Measurements from ENCODE around the gene FBXL15. TPM values are rescaled to one million over a fixed set of nuclear protein-coding genes. Genes with fewer than 3 reads are reported as not detected.

The FBXL15 gene
- total and polyA plus RNA-seq, 2 donors (not counting 3 experiments of a cell fraction or from before 2014, with no cell fraction given), result 9.9 to 15.3 TPM

DNA sequence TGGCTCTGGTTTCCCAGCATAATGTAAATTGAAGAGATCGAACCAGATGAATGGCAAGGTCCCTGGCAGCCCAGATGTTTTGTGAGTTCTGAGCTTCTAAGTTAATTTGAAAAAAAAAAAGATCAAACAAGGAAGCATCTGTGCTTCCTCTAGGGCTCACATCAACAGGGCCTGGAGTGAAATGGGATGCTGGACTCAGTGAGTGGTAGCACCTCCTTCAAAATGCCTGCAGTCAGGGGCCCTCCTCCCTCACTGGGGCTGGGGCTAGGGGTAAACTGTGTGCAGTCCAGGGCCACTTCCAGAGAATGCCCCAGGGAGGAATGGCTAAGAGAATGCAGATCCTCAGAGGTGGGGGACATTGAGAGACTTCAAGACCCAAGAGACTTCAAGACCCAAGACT, 17.7 kb downstream of the FBXL15 start:
- no peak overlapping the region for H3K27ac ChIP-seq (ENCODE audit: insufficient read depth, low read depth, low read length)
- no peak overlapping the region for H3K9ac ChIP-seq (replicated peaks; ENCODE audit: extremely low read depth, insufficient read depth, low read length)
- H3K27me3 ChIP-seq (ENCODE audit: control insufficient read depth in 2 of 2, insufficient read depth in 2 of 2, low read length in 2 of 2), result peaks cover 13 to 24% of the 10 kb centered on the region in 2 experiments
- intact Hi-C loops (cut with micrococcal nuclease) (no loop called here), dilution Hi-C loops (cut with MboI; ENCODE audit: extremely low pct_ligation_motif_present, low sequenced_read_pairs) (no loop called here)
- H3K4me3 ChIP-seq (replicated peaks in 1 of 3; ENCODE audit: insufficient read depth in 1 of 3, low read depth in 1 of 3, low read length in 3 of 3), result no peak overlapping the region
- no peaks in the 10 kb centered on the region for H3K79me2 ChIP-seq (ENCODE audit: control insufficient read depth, insufficient read depth, low read length)
- BruUV-seq (replicated peaks), result no TSS peak
- H3K9me1 ChIP-seq (replicated peaks; ENCODE audit: control insufficient read depth, extremely low read depth, insufficient read depth, low read length), result no peaks in the 10 kb centered on the region
- H3K4me2 ChIP-seq (ENCODE audit: insufficient read depth, low read length), result no peak overlapping the region
- no peak overlapping the region for H2AFZ ChIP-seq (ENCODE audit: low read depth, low read length)
- no peaks in the 10 kb centered on the region for H3K36me3 ChIP-seq (ENCODE audit: control insufficient read depth in 2 of 2, extremely low read depth in 1 of 2, insufficient read depth in 2 of 2, low read length in 2 of 2)
- TF ChIP-seq POLR2AphosphoS5 (IDR thresholded peaks at IDR 0.05; ENCODE audit: insufficient read depth, low read depth, low read length) (no peak), POLR2A (IDR thresholded peaks at IDR 0.05; ENCODE audit: low read depth, low read length) (no peak), GATA2 (IDR thresholded peaks at IDR 0.05; ENCODE audit: insufficient read depth, insufficient read length, low read depth, low read length) (no peak)
- H3K9me3 ChIP-seq (replicated peaks; ENCODE audit: control insufficient read depth, insufficient read depth, low read length), result no peaks in the 10 kb centered on the region
- H4K20me1 ChIP-seq (replicated peaks; ENCODE audit: control insufficient read depth, extremely low read depth, insufficient read depth, low read length), result no peaks in the 10 kb centered on the region
- no peak for FAIRE-seq
- DNase-seq (ENCODE audit: low read depth, low spot score), result no peak
- H3K4me1 ChIP-seq (ENCODE audit: control insufficient read depth, extremely low read depth, insufficient read depth, low read length), result no peaks in the 10 kb centered on the region
- ChIA-PET POLR2A (no interaction called here), CTCF (interaction anchor here (0.8 kb wide), 1 partner anchor 17 kb away, joined by 3 read pairs; no protein-coding TSS in a partner anchor)

DNA sequence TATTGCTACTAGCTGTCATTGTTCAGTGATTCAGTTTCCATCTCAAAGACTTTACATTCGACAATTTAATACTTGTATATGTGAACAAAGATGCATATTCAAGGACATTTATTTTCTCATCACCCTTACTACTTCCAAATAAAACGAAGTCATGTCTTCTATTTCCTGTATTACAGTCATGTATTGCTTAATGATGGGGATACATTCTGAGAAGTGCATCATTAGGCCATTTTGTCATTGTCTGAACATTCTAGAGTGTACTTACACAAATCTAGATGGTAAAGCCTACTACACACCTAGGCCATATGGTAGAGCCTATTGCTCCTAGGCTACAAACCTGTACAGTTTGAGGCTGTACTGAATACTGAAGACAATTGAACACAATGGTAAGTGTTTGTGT, 24.2 kb downstream of the FBXL15 start:
- BruUV-seq (replicated peaks), result no TSS peak
- FAIRE-seq (no peak), DNase-seq (ENCODE audit: low read depth, low spot score) (no peak)
- Histone ChIP-seq H3K79me2 (ENCODE audit: control insufficient read depth, insufficient read depth, low read length) (no peaks in the 10 kb centered on the region), H2AFZ (ENCODE audit: low read depth, low read length) (no peak overlapping the region), H3K9me3 (replicated peaks; ENCODE audit: control insufficient read depth, insufficient read depth, low read length) (no peaks in the 10 kb centered on the region), H3K4me2 (ENCODE audit: insufficient read depth, low read length) (no peak overlapping the region), H3K36me3 (ENCODE audit: control insufficient read depth in 2 of 2, extremely low read depth in 1 of 2, insufficient read depth in 2 of 2, low read length in 2 of 2) (no peaks in the 10 kb centered on the region), H3K9me1 (replicated peaks; ENCODE audit: control insufficient read depth, extremely low read depth, insufficient read depth, low read length) (no peaks in the 10 kb centered on the region), H3K4me1 (ENCODE audit: control insufficient read depth, extremely low read depth, insufficient read depth, low read length) (no peaks in the 10 kb centered on the region), H3K27ac (ENCODE audit: insufficient read depth, low read depth, low read length) (no peak overlapping the region), H3K27me3 (ENCODE audit: control insufficient read depth in 2 of 2, insufficient read depth in 2 of 2, low read length in 2 of 2) (peaks cover 2% of the 10 kb centered on the region in 2 experiments), H3K4me3 (replicated peaks in 1 of 3; ENCODE audit: insufficient read depth in 1 of 3, low read depth in 1 of 3, low read length in 3 of 3) (no peak overlapping the region), H3K9ac (replicated peaks; ENCODE audit: extremely low read depth, insufficient read depth, low read length) (no peak overlapping the region), H4K20me1 (replicated peaks; ENCODE audit: control insufficient read depth, extremely low read depth, insufficient read depth, low read length) (no peaks in the 10 kb centered on the region)
- POLR2A ChIA-PET, result no interaction called here
- CTCF ChIA-PET, result interaction anchor here (0.7 kb wide), 1 partner anchor 22 kb away, joined by 3 read pairs; no protein-coding TSS in a partner anchor
- intact Hi-C loops (cut with micrococcal nuclease) (no loop called here), dilution Hi-C loops (cut with MboI; ENCODE audit: extremely low pct_ligation_motif_present, low sequenced_read_pairs) (no loop called here)
- TF ChIP-seq POLR2A (IDR thresholded peaks at IDR 0.05; ENCODE audit: low read depth, low read length) (no peak), POLR2AphosphoS5 (IDR thresholded peaks at IDR 0.05; ENCODE audit: insufficient read depth, low read depth, low read length) (no peak), EZH2 (IDR thresholded peaks at IDR 0.05; ENCODE audit: borderline replicate concordance, low read depth, low read length, severe bottlenecking) (no peak), MYC (IDR thresholded peaks at IDR 0.05; ENCODE audit: low read depth, low read length) (no peak), MAX (IDR thresholded peaks at IDR 0.05; ENCODE audit: insufficient read depth, insufficient read length) (no peak), GATA2 (IDR thresholded peaks at IDR 0.05; ENCODE audit: insufficient read depth, insufficient read length, low read depth, low read length) (no peak), JUN (IDR thresholded peaks at IDR 0.05; ENCODE audit: borderline replicate concordance, insufficient read depth, insufficient read length, low read depth) (no peak), FOS (IDR thresholded peaks at IDR 0.05; ENCODE audit: borderline replicate concordance, insufficient read depth, low read length) (no peak)
- TF ChIP-seq, protein P1, sequence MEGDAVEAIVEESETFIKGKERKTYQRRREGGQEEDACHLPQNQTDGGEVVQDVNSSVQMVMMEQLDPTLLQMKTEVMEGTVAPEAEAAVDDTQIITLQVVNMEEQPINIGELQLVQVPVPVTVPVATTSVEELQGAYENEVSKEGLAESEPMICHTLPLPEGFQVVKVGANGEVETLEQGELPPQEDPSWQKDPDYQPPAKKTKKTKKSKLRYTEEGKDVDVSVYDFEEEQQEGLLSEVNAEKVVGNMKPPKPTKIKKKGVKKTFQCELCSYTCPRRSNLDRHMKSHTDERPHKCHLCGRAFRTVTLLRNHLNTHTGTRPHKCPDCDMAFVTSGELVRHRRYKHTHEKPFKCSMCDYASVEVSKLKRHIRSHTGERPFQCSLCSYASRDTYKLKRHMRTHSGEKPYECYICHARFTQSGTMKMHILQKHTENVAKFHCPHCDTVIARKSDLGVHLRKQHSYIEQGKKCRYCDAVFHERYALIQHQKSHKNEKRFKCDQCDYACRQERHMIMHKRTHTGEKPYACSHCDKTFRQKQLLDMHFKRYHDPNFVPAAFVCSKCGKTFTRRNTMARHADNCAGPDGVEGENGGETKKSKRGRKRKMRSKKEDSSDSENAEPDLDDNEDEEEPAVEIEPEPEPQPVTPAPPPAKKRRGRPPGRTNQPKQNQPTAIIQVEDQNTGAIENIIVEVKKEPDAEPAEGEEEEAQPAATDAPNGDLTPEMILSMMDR (IDR thresholded peaks at IDR 0.05; ENCODE audit: extremely low read depth in 1 of 2, insufficient read depth in 1 of 2, low read depth in 1 of 2, low read length in 2 of 2), result no peak
